ENCODE results near the gene LMNTD1. TPM values are rescaled to one million over a fixed set of nuclear protein-coding genes. Genes with fewer than 3 reads are reported as not detected.
A peak's percentile ranks its signal among the peaks of the same experiment; 100 is the strongest.

The LMNTD1 gene
- total and polyA plus RNA-seq, 2 experiments from 2014 or later: 0.87 TPM; not detected in 1

DNA sequence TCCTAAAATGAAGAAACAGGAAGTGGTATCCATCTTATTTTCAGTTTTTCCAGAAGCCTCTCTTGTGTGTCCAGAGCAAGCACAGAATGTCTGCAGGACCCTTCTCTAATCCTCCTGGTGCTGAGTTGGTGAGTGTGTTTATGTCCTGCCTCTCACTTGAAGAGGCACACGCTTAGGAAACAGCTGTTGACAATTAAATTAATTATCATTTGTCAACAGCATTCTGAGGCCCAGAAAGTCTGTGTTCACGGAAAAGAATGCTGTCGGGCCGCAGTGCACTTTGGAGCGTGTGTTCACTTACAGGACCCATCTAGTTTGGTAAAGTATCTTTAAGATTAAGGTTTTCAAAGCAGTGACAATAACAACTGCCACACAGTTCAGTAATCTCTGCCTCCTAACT lies 70.5 kb downstream of the LMNTD1 start:
- no peak overlapping the region for H3K4me2 ChIP-seq
- no peaks in the 10 kb centered on the region for H3K9me2 ChIP-seq (replicated peaks; ENCODE audit: insufficient read depth)
- peaks cover 8% of the 10 kb centered on the region for H3K4me1 ChIP-seq (ENCODE audit: insufficient read depth)
- DNase-seq (ENCODE audit: low spot score): no peak
- TF ChIP-seq, protein P1, sequence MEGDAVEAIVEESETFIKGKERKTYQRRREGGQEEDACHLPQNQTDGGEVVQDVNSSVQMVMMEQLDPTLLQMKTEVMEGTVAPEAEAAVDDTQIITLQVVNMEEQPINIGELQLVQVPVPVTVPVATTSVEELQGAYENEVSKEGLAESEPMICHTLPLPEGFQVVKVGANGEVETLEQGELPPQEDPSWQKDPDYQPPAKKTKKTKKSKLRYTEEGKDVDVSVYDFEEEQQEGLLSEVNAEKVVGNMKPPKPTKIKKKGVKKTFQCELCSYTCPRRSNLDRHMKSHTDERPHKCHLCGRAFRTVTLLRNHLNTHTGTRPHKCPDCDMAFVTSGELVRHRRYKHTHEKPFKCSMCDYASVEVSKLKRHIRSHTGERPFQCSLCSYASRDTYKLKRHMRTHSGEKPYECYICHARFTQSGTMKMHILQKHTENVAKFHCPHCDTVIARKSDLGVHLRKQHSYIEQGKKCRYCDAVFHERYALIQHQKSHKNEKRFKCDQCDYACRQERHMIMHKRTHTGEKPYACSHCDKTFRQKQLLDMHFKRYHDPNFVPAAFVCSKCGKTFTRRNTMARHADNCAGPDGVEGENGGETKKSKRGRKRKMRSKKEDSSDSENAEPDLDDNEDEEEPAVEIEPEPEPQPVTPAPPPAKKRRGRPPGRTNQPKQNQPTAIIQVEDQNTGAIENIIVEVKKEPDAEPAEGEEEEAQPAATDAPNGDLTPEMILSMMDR (IDR thresholded peaks at IDR 0.05; ENCODE audit: poor library complexity): no peak
- TF ChIP-seq EZH2 (IDR thresholded peaks at IDR 0.05; ENCODE audit: borderline replicate concordance): no peak
- TF ChIP-seq EZH2phosphoT487 (IDR thresholded peaks at IDR 0.05; ENCODE audit: low read depth, severe bottlenecking, unreplicated experiment): no peak
- no peaks in the 10 kb centered on the region for H3K9me3 ChIP-seq (ENCODE audit: low read depth)
- H3K36me3 ChIP-seq (replicated peaks; ENCODE audit: insufficient read depth, low read depth): no peaks in the 10 kb centered on the region
- H3K27me3 ChIP-seq: no peaks in the 10 kb centered on the region
- H4K20me1 ChIP-seq (ENCODE audit: insufficient read depth, poor library complexity, severe bottlenecking): no peaks in the 10 kb centered on the region
- H3K27ac ChIP-seq: peak overlapping the region; percentile 7
- no peak overlapping the region for H3K4me3 ChIP-seq
- H2AFZ ChIP-seq: peak overlapping the region; percentile 31
- 37% methylated on average over 5 of the region's 5 CpGs for WGBS (ENCODE audit: low lambda C conversion rate, missing lambda C conversion rate)
- no peaks in the 10 kb centered on the region for H3K79me2 ChIP-seq

DNA sequence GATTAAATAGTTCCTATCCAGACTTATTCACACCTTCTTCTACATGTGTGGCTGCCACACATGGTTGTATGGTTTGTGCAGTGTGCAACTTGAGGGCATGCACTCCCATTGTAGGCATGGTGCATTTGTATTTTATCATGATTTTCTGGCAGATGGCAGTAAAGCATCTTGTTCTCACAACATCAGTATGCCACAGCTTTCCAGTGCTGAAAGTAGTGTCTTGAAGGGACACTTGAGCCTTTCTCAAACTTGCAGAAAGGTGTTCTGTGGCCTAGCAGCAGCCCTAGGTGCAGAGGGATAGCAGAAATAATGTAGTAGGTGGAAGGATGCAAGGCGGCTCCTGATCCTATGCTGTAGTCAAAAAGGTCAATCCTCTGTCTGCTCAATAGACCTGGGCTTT lies 72.9 kb downstream of the LMNTD1 start:
- H3K27ac ChIP-seq: no peak overlapping the region
- no peaks in the 10 kb centered on the region for H3K9me2 ChIP-seq (replicated peaks; ENCODE audit: insufficient read depth)
- no peak overlapping the region for H3K4me3 ChIP-seq
- H3K4me1 ChIP-seq (ENCODE audit: insufficient read depth): peaks cover 8% of the 10 kb centered on the region
- no peak for TF ChIP-seq EZH2phosphoT487 (IDR thresholded peaks at IDR 0.05; ENCODE audit: low read depth, severe bottlenecking, unreplicated experiment)
- TF ChIP-seq EZH2 (IDR thresholded peaks at IDR 0.05; ENCODE audit: borderline replicate concordance): no peak
- TF ChIP-seq, protein P1 (IDR thresholded peaks at IDR 0.05; ENCODE audit: poor library complexity): no peak
- no peaks in the 10 kb centered on the region for H3K79me2 ChIP-seq
- no peaks in the 10 kb centered on the region for H3K27me3 ChIP-seq
- no peak overlapping the region for H3K4me2 ChIP-seq
- H4K20me1 ChIP-seq (ENCODE audit: insufficient read depth, poor library complexity, severe bottlenecking): no peaks in the 10 kb centered on the region
- no peaks in the 10 kb centered on the region for H3K36me3 ChIP-seq (replicated peaks; ENCODE audit: insufficient read depth, low read depth)
- no peak overlapping the region for H2AFZ ChIP-seq
- H3K9me3 ChIP-seq (ENCODE audit: low read depth): no peaks in the 10 kb centered on the region
- DNase-seq (ENCODE audit: low spot score): no peak
- 100% methylated on average over 1 of the region's 1 CpG for WGBS (ENCODE audit: low lambda C conversion rate, missing lambda C conversion rate)

DNA sequence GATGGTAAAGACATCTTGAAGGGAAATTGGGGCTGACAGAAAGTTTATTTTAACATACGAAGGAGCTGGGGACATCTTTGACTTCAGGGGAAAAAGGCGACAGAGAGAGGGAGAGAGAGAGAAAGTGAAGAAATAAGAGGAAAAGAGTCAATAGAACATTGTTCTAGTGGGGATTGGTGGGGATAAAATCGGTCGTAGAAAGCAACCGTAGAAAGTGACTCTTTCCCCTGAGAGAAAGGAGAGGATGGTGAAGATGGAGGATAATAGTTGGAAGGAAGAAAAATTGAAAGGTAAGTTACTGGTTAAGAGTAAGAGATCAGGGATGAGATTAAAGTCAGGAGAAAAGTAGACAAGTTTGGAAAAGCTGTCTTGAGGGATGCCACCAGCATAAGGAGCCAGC lies 75.9 kb downstream of the LMNTD1 start:
- no peaks in the 10 kb centered on the region for H3K27me3 ChIP-seq
- no peak for TF ChIP-seq EZH2phosphoT487 (IDR thresholded peaks at IDR 0.05; ENCODE audit: low read depth, severe bottlenecking, unreplicated experiment)
- TF ChIP-seq EZH2 (IDR thresholded peaks at IDR 0.05; ENCODE audit: borderline replicate concordance): no peak
- TF ChIP-seq, protein P1 (IDR thresholded peaks at IDR 0.05; ENCODE audit: poor library complexity): no peak
- no peak for DNase-seq (ENCODE audit: low spot score)
- no peaks in the 10 kb centered on the region for H4K20me1 ChIP-seq (ENCODE audit: insufficient read depth, poor library complexity, severe bottlenecking)
- H3K36me3 ChIP-seq (replicated peaks; ENCODE audit: insufficient read depth, low read depth): no peaks in the 10 kb centered on the region
- no peak overlapping the region for H3K27ac ChIP-seq
- H3K9me2 ChIP-seq (replicated peaks; ENCODE audit: insufficient read depth): no peaks in the 10 kb centered on the region
- H3K4me2 ChIP-seq: no peak overlapping the region
- WGBS (ENCODE audit: low lambda C conversion rate, missing lambda C conversion rate): 95% methylated on average over 5 of the region's 5 CpGs
- no peaks in the 10 kb centered on the region for H3K4me1 ChIP-seq (ENCODE audit: insufficient read depth)
- H3K79me2 ChIP-seq: no peaks in the 10 kb centered on the region
- no peak overlapping the region for H2AFZ ChIP-seq
- H3K4me3 ChIP-seq: no peak overlapping the region
- no peaks in the 10 kb centered on the region for H3K9me3 ChIP-seq (ENCODE audit: low read depth)

DNA sequence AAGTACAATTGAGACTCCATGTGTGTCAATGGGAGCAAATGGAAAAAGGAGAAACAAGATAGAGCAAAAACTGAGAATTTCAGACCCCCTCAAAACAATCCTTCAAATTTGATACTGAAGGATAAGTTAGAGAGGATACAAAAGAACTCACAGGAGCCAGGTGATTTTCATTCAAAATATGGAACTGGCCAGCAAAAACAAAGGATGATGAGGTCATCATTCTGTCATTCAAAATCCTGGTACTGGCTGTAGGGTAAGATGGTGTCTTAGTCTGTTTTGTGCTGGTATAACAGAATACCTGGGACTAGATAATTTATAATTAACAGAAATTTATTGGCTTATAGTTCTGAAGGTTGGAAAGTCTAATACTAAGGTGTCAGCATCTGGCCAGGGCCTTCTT lies 80.6 kb downstream of the LMNTD1 start:
- no peak overlapping the region for H3K4me2 ChIP-seq
- no peaks in the 10 kb centered on the region for H3K79me2 ChIP-seq
- H3K9me3 ChIP-seq (ENCODE audit: low read depth): no peaks in the 10 kb centered on the region
- H3K27me3 ChIP-seq: no peaks in the 10 kb centered on the region
- no peak overlapping the region for H3K27ac ChIP-seq
- H3K4me1 ChIP-seq (ENCODE audit: insufficient read depth): no peaks in the 10 kb centered on the region
- no peaks in the 10 kb centered on the region for H3K9me2 ChIP-seq (replicated peaks; ENCODE audit: insufficient read depth)
- H3K36me3 ChIP-seq (replicated peaks; ENCODE audit: insufficient read depth, low read depth): no peaks in the 10 kb centered on the region
- H3K4me3 ChIP-seq: no peak overlapping the region
- H4K20me1 ChIP-seq (ENCODE audit: insufficient read depth, poor library complexity, severe bottlenecking): no peaks in the 10 kb centered on the region
- TF ChIP-seq, protein P1 (IDR thresholded peaks at IDR 0.05; ENCODE audit: poor library complexity): no peak
- no peak for TF ChIP-seq EZH2phosphoT487 (IDR thresholded peaks at IDR 0.05; ENCODE audit: low read depth, severe bottlenecking, unreplicated experiment)
- no peak for TF ChIP-seq EZH2 (IDR thresholded peaks at IDR 0.05; ENCODE audit: borderline replicate concordance)
- DNase-seq (ENCODE audit: low spot score): no peak
- H2AFZ ChIP-seq: no peak overlapping the region

All from hepatocyte (in vitro differentiated cells).